Measurements from ENCODE around the gene FAM98A. TPM values are rescaled to one million over a fixed set of nuclear protein-coding genes. Genes with fewer than 3 reads are reported as not detected.

The FAM98A gene
- polyA plus RNA-seq, 2 of the 4 experiments (the other 2 are of a cell fraction) = 83.4 to 97.2 TPM

DNA sequence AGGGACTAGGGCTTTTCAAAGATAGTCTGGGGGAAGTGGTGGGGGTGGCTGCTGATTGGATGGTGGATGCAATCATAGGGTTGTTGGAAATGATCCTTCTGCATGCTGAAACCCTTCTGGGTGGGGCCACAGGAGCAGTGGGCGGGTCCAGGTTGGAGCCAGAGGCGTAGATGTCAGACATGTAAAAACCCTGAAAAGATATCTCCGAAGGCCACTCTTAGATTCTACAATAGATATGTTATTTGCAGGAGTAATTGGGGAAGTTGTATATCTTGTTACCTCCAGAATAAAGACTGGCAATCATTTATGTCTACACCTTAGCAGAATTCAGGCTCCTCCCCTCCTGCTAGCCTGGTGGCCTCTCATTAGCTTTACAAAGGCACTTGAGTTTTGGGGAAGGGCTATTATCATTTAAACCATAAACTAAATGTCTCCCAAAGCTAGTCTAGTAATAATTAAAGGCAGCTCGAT, 8.2 kb upstream of the FAM98A start:
- TF ChIP-seq CEBPB (IDR thresholded peaks at IDR 0.05) = no peak
- TF ChIP-seq, protein P1, sequence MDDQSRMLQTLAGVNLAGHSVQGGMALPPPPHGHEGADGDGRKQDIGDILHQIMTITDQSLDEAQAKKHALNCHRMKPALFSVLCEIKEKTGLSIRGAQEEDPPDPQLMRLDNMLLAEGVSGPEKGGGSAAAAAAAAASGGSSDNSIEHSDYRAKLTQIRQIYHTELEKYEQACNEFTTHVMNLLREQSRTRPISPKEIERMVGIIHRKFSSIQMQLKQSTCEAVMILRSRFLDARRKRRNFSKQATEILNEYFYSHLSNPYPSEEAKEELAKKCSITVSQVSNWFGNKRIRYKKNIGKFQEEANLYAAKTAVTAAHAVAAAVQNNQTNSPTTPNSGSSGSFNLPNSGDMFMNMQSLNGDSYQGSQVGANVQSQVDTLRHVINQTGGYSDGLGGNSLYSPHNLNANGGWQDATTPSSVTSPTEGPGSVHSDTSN (IDR thresholded peaks at IDR 0.05) = no peak
- TF ChIP-seq FOSB (CRISPR knock-in tag; IDR thresholded peaks at IDR 0.05) = no peak
- TF ChIP-seq, protein P2, sequence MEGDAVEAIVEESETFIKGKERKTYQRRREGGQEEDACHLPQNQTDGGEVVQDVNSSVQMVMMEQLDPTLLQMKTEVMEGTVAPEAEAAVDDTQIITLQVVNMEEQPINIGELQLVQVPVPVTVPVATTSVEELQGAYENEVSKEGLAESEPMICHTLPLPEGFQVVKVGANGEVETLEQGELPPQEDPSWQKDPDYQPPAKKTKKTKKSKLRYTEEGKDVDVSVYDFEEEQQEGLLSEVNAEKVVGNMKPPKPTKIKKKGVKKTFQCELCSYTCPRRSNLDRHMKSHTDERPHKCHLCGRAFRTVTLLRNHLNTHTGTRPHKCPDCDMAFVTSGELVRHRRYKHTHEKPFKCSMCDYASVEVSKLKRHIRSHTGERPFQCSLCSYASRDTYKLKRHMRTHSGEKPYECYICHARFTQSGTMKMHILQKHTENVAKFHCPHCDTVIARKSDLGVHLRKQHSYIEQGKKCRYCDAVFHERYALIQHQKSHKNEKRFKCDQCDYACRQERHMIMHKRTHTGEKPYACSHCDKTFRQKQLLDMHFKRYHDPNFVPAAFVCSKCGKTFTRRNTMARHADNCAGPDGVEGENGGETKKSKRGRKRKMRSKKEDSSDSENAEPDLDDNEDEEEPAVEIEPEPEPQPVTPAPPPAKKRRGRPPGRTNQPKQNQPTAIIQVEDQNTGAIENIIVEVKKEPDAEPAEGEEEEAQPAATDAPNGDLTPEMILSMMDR (IDR thresholded peaks at IDR 0.05) = no peak
- TF ChIP-seq POLR2A (IDR thresholded peaks at IDR 0.05; ENCODE audit: low read length) = no peak
- no peak for TF ChIP-seq KDM1A (IDR thresholded peaks at IDR 0.05; ENCODE audit: low read depth)
- no peak for TF ChIP-seq NR3C1 (IDR thresholded peaks at IDR 0.05)
- TF ChIP-seq CHD2 (IDR thresholded peaks at IDR 0.05; ENCODE audit: low read length, partially characterized antibody) = no peak
- no peak for TF ChIP-seq EHMT2 (IDR thresholded peaks at IDR 0.05; ENCODE audit: low read depth)
- TF ChIP-seq, protein P3, sequence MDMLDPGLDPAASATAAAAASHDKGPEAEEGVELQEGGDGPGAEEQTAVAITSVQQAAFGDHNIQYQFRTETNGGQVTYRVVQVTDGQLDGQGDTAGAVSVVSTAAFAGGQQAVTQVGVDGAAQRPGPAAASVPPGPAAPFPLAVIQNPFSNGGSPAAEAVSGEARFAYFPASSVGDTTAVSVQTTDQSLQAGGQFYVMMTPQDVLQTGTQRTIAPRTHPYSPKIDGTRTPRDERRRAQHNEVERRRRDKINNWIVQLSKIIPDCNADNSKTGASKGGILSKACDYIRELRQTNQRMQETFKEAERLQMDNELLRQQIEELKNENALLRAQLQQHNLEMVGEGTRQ (IDR thresholded peaks at IDR 0.05) = no peak
- ChIA-PET POLR2A (no interaction called here), CTCF (interaction anchor here (0.7 kb wide), 1 partner anchor 14 kb away, joined by 3 read pairs; no protein-coding TSS in a partner anchor)
- no peak overlapping the region for H3K27ac ChIP-seq
- no peaks in the 10 kb centered on the region for H3K9me3 ChIP-seq
- no peaks in the 10 kb centered on the region for H3K4me1 ChIP-seq
- no peak overlapping the region for H3K4me2 ChIP-seq
- no peak overlapping the region for H3K4me3 ChIP-seq
- FAIRE-seq (no peak), ATAC-seq (no peak), DNase-seq (ENCODE audit: low read depth in 1 of 2, low spot score in 1 of 2) (no peak)
- 26% methylated on average over 4 of the region's 4 CpGs for WGBS (ENCODE audit: missing lambda C conversion rate)

DNA sequence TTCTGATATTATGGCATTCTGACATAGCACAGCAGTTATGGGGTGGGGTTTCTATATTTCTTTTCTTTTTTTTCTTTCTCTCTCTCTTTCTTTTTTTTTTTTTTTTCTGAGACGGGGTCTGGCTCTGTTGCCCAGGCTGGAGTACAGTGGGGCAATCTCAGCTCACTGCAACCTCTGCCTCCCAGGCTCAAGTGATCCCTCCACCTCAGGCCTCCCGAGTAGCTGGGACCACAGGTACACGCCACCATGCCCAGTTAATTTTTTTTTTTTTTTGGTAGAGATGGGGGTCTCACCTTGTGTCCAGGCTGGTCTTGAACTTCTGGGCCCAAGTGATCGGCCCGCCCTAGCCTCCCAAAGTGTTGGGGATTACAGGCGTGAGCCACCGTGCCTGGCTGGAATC, 7.5 kb upstream of the FAM98A start:
- no peaks in the 10 kb centered on the region for H3K9me3 ChIP-seq
- H3K4me1 ChIP-seq = no peaks in the 10 kb centered on the region
- no peak for ATAC-seq
- no peak for FAIRE-seq
- TF ChIP-seq, protein P4, sequence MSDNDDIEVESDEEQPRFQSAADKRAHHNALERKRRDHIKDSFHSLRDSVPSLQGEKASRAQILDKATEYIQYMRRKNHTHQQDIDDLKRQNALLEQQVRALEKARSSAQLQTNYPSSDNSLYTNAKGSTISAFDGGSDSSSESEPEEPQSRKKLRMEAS (IDR thresholded peaks at IDR 0.05) = no peak
- TF ChIP-seq PHF8 (IDR thresholded peaks at IDR 0.05; ENCODE audit: borderline replicate concordance, low read depth) = no peak
- TF ChIP-seq GATA3 (IDR thresholded peaks at IDR 0.05; ENCODE audit: borderline replicate concordance) = no peak
- TF ChIP-seq, protein P5, sequence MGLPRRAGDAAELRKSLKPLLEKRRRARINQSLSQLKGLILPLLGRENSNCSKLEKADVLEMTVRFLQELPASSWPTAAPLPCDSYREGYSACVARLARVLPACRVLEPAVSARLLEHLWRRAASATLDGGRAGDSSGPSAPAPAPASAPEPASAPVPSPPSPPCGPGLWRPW (IDR thresholded peaks at IDR 0.05) = no peak
- no peak for TF ChIP-seq FOSL2 (IDR thresholded peaks at IDR 0.05)
- no peak for TF ChIP-seq FOSL2 (CRISPR knock-in tag; IDR thresholded peaks at IDR 0.05)
- no peak for TF ChIP-seq BHLHE40 (IDR thresholded peaks at IDR 0.05; ENCODE audit: low read depth, low read length)
- TF ChIP-seq KDM1A (IDR thresholded peaks at IDR 0.05; ENCODE audit: low read depth) = no peak
- no peak for TF ChIP-seq TP53 (CRISPR knock-in tag; IDR thresholded peaks at IDR 0.05)
- TF ChIP-seq MYC (IDR thresholded peaks at IDR 0.05; ENCODE audit: borderline replicate concordance, low read length) = no peak
- no peak for TF ChIP-seq ZFP36 (IDR thresholded peaks at IDR 0.05; ENCODE audit: borderline replicate concordance, partially characterized antibody)
- no peak for TF ChIP-seq RNF2 (IDR thresholded peaks at IDR 0.05; ENCODE audit: borderline replicate concordance, low read depth)
- TF ChIP-seq, protein P6, sequence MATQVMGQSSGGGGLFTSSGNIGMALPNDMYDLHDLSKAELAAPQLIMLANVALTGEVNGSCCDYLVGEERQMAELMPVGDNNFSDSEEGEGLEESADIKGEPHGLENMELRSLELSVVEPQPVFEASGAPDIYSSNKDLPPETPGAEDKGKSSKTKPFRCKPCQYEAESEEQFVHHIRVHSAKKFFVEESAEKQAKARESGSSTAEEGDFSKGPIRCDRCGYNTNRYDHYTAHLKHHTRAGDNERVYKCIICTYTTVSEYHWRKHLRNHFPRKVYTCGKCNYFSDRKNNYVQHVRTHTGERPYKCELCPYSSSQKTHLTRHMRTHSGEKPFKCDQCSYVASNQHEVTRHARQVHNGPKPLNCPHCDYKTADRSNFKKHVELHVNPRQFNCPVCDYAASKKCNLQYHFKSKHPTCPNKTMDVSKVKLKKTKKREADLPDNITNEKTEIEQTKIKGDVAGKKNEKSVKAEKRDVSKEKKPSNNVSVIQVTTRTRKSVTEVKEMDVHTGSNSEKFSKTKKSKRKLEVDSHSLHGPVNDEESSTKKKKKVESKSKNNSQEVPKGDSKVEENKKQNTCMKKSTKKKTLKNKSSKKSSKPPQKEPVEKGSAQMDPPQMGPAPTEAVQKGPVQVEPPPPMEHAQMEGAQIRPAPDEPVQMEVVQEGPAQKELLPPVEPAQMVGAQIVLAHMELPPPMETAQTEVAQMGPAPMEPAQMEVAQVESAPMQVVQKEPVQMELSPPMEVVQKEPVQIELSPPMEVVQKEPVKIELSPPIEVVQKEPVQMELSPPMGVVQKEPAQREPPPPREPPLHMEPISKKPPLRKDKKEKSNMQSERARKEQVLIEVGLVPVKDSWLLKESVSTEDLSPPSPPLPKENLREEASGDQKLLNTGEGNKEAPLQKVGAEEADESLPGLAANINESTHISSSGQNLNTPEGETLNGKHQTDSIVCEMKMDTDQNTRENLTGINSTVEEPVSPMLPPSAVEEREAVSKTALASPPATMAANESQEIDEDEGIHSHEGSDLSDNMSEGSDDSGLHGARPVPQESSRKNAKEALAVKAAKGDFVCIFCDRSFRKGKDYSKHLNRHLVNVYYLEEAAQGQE (IDR thresholded peaks at IDR 0.05) = no peak
- TF ChIP-seq NPAS2 (CRISPR knock-in tag; IDR thresholded peaks at IDR 0.05; ENCODE audit: borderline replicate concordance) = no peak
- TF ChIP-seq RFX5 (IDR thresholded peaks at IDR 0.05) = no peak
- TF ChIP-seq, protein P1 (IDR thresholded peaks at IDR 0.05) = no peak
- no peak overlapping the region for H3K4me3 ChIP-seq
- 85% methylated on average over 7 of the region's 7 CpGs for WGBS (ENCODE audit: missing lambda C conversion rate)
- CTCF ChIA-PET = interaction anchor here (0.6 to 0.7 kb wide), 2 partner anchors 13 to 76 kb away, joined by 3 read pairs; no protein-coding TSS in a partner anchor
- no peak for DNase-seq (ENCODE audit: low read depth in 1 of 2, low spot score in 1 of 2)
- POLR2A ChIA-PET = no interaction called here
- no peak overlapping the region for H3K27ac ChIP-seq
- H3K4me2 ChIP-seq = no peak overlapping the region

Measured in A549 (cell line).